ENCODE data around the gene FBXO41. TPM values are rescaled to one million over a fixed set of nuclear protein-coding genes. Genes with fewer than 3 reads are reported as not detected.

FBXO41 gene, protein sequence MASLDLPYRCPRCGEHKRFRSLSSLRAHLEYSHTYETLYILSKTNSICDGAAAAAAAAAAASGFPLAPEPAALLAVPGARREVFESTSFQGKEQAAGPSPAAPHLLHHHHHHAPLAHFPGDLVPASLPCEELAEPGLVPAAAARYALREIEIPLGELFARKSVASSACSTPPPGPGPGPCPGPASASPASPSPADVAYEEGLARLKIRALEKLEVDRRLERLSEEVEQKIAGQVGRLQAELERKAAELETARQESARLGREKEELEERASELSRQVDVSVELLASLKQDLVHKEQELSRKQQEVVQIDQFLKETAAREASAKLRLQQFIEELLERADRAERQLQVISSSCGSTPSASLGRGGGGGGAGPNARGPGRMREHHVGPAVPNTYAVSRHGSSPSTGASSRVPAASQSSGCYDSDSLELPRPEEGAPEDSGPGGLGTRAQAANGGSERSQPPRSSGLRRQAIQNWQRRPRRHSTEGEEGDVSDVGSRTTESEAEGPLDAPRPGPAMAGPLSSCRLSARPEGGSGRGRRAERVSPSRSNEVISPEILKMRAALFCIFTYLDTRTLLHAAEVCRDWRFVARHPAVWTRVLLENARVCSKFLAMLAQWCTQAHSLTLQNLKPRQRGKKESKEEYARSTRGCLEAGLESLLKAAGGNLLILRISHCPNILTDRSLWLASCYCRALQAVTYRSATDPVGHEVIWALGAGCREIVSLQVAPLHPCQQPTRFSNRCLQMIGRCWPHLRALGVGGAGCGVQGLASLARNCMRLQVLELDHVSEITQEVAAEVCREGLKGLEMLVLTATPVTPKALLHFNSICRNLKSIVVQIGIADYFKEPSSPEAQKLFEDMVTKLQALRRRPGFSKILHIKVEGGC
- total RNA-seq, result 0.79 TPM

DNA sequence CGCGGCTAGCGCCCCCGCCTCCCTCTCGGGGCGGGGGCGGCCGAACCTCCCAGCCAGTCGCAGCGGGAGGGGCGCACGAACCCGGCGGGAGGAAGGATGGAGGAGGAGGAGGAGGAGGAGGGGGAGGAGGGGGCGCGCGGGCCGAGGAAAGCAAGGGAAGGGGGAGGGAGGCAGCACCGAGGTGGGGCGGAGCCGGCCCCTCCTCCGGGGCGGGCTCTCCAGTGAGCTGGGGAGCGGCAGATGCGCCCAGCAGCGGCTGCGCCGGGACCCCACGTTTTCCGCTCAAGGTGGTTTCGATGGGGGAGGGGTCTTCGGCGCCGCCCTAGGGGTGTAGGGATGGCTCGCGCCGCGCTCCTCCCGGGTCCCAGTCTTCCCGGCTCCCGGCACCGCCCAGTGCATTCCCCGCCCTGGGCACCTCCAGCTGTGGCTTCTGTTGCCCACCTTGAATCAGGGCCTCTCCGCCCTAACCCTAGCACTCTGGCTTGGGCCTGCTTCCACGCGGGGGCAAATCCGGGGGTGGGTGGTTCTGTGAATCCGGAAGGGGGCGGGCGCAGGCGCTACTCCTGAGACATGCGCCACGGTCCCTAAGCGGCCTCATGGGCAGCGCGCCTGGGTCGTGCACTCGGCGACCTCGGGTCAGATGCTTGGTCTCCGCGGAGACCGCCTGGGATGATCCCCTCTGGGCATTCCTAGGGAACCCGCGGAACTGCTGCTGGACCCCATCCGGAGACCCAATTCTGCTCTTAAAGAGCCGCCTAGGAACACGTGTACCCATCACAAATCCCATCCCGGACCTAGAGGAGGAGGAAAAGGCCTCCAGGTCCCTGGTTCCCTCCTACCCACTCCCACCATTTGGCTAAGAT, at the start of gene FBXO41:
Gene FBXO41 (minus strand): TSS at position 183 of the 863 bp plus-strand sequence. CDS start 14,848 bp downstream, outside the sequence.
- no peak for DNase-seq

DNA sequence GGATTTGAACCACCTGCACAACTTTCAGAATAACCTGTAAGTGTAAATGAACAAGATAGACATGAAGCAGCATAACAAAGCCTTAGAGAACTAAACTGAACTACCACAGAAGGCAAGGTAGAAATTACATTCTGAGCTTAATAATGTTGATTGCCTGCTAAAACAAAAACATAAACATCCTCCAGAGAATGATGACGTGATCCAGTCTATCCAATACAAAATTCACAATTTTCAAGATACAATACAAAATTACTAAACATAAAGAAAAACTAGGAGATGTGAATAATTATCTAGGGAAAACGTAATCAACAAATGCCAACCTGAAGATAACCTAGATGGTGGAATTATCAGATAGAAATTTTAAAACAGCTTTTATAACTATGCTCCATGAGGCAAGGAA, 49.8 kb upstream of the FBXO41 start:
- DNase-seq, result no peak

DNA sequence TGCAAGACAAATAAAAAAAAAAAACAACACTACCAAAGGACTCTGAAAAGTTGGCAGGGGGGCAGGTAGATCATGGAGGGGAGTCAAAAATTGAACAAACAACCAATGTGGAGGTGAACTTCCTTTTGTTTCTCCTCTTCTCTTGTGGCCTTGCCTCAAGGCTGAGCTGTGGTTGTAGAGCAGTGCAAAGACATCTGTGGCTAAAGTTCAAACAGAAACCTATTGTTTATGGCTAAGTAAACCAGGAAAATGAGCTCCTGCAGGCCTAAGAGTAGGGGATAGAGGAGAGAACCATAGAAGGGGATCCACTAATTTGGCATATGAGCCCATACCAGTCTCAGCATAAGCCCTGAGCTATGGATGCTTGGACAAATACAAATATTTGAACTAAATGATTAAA, 49.3 kb upstream of the FBXO41 start:
- no peak for DNase-seq

DNA sequence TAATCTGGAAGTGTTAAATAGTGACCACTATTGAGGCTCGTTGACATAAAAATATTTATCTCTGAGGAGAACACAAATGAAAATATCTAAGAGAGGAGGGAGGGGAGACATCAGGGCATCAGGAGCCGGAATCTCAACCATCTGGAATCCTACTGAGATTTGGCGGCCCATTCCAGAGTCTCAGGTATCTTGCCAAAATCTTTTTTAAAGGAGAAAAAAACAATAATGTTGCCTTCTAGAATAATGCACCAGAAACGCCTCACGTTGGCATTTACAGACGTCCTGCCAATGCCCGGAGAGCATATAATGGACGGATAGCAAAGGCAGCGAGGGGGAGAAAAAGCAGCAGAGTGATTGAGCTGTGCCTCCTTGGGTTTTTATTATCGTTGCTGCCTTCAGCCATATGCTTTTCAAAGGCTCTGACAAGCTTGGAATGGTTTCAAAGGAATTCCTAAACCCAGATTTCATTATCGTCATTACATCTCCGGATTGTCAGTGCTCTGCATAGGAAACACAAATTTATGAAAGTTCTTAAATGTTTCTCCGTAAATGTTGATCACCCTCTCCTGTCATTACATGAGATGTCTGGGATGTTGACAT, 39.9 kb upstream of the FBXO41 start:
- no peak for DNase-seq

GRCh38 chr2:73323551-73323950, 39.3 kb upstream of the FBXO41 start:
- no peak for DNase-seq

DNA sequence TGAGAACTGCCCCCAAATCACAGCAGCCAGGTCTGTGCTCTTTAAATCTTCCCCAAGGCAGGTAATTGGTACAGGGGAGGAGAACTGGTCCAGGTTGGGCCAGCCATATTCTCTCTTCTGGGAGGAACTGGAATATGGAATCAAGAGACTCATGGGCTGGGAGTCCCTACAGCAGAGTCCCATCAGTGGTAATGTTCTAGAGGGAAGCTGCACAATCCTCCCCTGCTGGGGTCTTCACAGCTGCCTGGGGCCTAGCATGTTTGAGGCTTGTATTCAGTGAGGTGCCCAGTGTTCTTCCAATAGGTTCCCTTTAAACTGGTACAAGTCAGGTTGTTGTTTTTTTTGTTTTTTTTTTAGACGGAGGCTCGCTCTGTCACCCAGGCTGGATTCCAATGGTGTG, 30.2 kb upstream of the FBXO41 start:
- DNase-seq, result no peak

DNA sequence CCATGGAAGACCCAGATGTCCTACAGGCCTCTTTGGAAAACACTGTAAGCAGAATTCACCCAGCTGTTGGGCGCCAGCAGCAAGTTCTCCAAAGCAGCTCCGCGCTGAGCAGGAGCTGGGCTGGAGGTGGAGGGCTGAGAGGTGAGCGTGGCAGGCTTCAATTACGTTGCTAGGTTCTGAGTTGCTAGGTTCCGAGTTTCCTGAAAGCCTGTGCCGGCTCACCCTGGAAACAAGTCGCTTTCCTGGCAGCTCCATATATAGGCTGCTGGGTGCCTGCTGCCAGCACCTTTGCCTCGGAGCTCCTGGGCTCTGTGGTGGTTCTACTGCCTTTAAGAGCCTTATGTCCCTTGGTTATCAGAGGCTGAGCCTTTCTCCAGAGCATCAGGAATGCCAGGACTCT, 23.4 kb upstream of the FBXO41 start:
- no peak for DNase-seq

DNA sequence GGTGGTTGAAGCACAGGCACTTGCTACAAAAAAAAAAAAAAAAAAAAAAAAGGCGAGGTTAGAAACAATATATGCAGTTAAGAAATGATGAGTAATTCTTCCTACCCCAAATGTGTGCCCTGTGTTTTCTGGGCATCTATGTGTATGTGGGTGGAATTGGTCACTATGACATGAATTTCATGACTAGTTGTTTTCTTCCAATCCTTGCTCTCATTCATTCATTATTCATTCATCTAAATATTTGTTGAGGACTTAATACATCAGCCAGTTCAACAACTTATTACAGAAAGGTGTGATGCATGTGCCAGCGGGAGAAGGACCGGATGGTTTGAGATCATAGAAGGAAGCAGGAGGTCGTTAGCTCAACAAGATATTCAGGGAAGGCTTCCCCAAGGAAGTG, 17.4 kb upstream of the FBXO41 start:
- DNase-seq, result no peak

GRCh38 chr2:73300926-73301325, 16.6 kb upstream of the FBXO41 start:
- DNase-seq, result no peak

DNA sequence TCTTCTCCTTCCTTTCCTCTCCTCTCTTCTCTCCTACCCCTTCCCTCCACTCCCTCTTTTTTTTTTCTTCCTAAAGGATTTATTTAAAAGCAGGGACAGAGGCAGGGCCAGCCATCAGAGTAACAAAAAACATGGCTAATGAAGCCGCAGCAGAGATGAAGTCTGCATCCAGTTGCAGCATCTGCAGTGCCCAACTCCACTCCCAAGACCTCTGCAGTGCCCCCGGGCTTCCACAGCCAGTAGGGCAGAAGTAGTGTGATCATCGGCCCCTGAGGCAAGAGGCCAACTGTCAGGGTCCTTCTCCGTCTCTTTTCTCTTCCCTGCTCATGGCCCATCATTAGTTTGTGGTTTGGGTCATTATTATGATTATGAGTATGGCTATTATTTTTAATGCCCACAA, 13.3 kb upstream of the FBXO41 start:
- no peak for DNase-seq

DNA sequence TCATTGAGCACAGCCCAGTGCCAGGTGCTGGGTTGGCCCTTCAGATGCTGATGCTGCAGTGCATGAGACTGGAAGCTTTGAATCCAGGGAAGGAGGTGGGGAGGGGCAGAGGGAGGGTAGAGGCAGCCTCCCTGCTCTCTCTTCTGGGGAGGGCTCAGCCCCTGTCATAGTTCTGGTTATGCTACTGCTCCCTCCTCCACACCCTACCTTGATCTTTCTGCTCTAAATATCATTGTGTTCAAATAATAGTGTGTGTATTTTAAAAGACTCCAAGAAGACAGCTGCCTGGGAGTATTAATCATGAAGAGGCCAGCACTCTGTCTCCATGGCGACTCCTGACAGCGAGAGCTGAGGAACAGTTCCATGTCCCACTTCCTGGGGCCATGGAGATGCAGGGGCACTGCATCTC, 12.9 kb upstream of the FBXO41 start:
- no peak for DNase-seq

GRCh38 chr2:73295751-73296400, 11.6 kb upstream of the FBXO41 start:
- DNase-seq, result no peak

- no peak for DNase-seq
Measured at GRCh38 chr2:73294239-73294638, 10.0 kb upstream of the FBXO41 start.

DNA sequence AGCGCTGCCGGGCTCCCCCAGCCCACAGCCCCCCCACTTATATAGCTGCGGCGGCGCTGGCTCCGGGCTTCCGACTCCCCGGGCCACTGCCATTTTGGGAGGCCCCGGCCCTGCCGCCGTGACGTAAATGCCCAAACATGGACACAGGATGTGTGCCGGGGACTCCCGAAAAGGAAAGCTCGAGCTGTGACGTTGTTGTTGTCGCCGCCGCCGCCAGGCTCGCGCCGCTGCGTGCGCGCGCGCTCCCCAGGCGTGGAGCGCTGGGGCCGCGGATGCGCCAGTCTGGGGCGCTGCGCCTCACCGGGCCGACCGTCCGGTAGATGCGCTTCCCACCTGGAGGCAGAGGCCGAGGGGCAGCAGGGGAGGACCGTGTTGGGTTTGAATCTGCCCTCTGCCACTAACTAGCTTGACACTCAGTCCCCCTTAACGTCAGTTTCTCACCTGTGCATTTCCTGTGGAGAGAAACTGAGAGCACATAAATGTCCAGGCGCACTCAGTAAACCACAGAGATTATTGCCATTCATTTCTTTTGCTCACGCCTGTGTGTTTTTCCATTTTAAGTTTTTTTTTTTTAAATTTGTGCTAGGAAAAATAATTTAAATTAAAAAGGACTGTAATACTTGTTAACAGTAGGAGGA, 9.4 kb upstream of the FBXO41 start, which contains the start of gene EGR4:
Gene EGR4 (minus strand): TSS at position 15 of the 638 bp plus-strand sequence. CDS start 231 bp downstream, outside the sequence.
- DNase-seq, result peak; percentile 31

DNA sequence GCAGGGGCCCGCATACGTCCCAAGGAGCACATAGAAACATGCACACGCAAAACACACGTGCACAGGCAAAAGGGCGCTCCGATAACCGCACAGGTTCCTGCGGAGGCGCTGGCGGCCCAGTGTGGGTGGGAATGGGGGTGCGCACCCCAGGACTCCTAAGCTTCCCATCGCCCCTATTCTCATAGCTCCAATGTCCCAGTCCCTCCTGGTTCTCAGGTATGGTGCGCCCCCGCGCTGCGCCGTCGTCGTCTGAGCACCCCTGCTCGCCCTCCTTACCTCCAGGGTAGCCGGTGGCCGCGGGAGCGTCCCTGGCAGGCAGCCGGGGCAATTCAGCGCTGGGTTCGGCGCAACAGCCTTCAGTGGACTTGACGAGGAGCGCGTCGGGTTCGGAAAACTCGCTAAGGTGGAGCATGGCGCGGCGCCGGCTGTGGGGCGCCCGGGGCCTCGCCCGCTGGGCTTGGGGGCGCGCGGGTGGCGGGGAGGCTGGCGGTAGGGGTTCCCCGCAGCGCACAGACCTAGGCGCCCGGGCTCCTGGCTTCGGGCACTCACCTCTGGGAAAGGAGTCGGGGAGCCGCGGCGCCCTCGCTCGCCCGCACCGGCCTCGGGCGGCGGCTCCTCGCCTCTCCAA, 8.7 kb upstream of the FBXO41 start:
- no peak for DNase-seq

GRCh38 chr2:73292316-73292905, 8.1 kb upstream of the FBXO41 start:
- no peak for DNase-seq

GRCh38 chr2:73291461-73292315, 7.4 kb upstream of the FBXO41 start:
- no peak for DNase-seq

GRCh38 chr2:73291093-73291460, 6.8 kb upstream of the FBXO41 start:
- DNase-seq, result peak; percentile 3

Data from skin of body (tissue), 2 donors.